Activated CD4-positive, alpha-beta memory T cell treated with anti-CD3 and anti-CD28 coated beads for 36 hours (primary cell): ENCODE data around the gene OXTR. TPM values are rescaled to one million over a fixed set of nuclear protein-coding genes. Genes with fewer than 3 reads are reported as not detected.
"Not testable (repeated sequence)": the region's sequence is repeated elsewhere in the genome, so short reads cannot be mapped to it uniquely, and the experiment has no call there.

ENCODE experiments used
- CTCF ChIA-PET: fragments of 350-600 bp; sonication (Branson Sonifier 250); formaldehyde crosslinking; loops from one replicate; lab custom pipeline; 2021; ENCODE audit warnings: antibody characterized with exemption, inconsistent platforms; lab: Charles Lee
- POLR2A ChIA-PET: fragments of 350-600 bp; sonication (Branson Sonifier 250); formaldehyde crosslinking; loops from one replicate; lab custom pipeline; 2021; ENCODE audit warnings: antibody characterized with exemption; lab: Charles Lee
- DNase-seq: peaks from one replicate; pipeline ENCODE4 v3.0.0-alpha.2; 2020
- H3K27ac Mint-ChIP-seq: one replicate; pipeline ENCODE4 v1.8.0; 2021; ENCODE audit warnings: mixed read lengths
- H3K27me3 Mint-ChIP-seq: one replicate; pipeline ENCODE4 v1.8.0; 2021; ENCODE audit warnings: mixed read lengths
- H3K36me3 Mint-ChIP-seq: one replicate; pipeline ENCODE4 v1.8.0; 2021; ENCODE audit warnings: mixed read lengths
- H3K4me1 Mint-ChIP-seq: one replicate; pipeline ENCODE4 v1.8.0; 2021; ENCODE audit warnings: low read depth, mixed read lengths
- H3K4me3 Mint-ChIP-seq: one replicate; pipeline ENCODE4 v1.8.0; 2021; ENCODE audit warnings: mild to moderate bottlenecking, mixed read lengths
- H3K9me3 Mint-ChIP-seq: one replicate; pipeline ENCODE4 v1.8.0; 2021; ENCODE audit warnings: mixed read lengths
- intact Hi-C: fragments of 100-400 bp; cut with micrococcal nuclease; formaldehyde crosslinking; loops from one replicate; pipeline ENCODE4 v1.15.1; 2023
- total RNA-seq, 2 experiments: library from RNA; stranded (reverse); gene quantifications; one replicate each; pipeline ENCODE4 v1.2.3, GENCODE V29; 2021

The OXTR gene
- total RNA-seq, 2 experiments from 2014 or later: 0.64 to 1.1 TPM

GRCh38 chr3:8715757-8716156 is 53.7 kb downstream of the OXTR start:
- H3K4me3 Mint-ChIP-seq, intact Hi-C loops, H3K27ac Mint-ChIP-seq, H3K36me3 Mint-ChIP-seq, POLR2A ChIA-PET, CTCF ChIA-PET, H3K4me1 Mint-ChIP-seq, H3K27me3 Mint-ChIP-seq, DNase-seq, H3K9me3 Mint-ChIP-seq: not testable (repeated sequence)

- Mint-ChIP-seq H3K36me3 (no peaks in the 10 kb centered on the region), H3K4me3 (no peak overlapping the region), H3K9me3 (peaks cover 4% of the 10 kb centered on the region), H3K4me1 (no peaks in the 10 kb centered on the region), H3K27ac (no peak overlapping the region), H3K27me3 (peaks cover 3% of the 10 kb centered on the region)
- intact Hi-C loops: no loop called here
- ChIA-PET CTCF (interaction anchor here (1.1 kb wide), 1 partner anchor 9 kb away, joined by 3 read pairs; no protein-coding TSS in a partner anchor), POLR2A (no interaction called here)
- DNase-seq: no peak
Observed at GRCh38 chr3:8713901-8714759, 55.3 kb downstream of the OXTR start.

DNA sequence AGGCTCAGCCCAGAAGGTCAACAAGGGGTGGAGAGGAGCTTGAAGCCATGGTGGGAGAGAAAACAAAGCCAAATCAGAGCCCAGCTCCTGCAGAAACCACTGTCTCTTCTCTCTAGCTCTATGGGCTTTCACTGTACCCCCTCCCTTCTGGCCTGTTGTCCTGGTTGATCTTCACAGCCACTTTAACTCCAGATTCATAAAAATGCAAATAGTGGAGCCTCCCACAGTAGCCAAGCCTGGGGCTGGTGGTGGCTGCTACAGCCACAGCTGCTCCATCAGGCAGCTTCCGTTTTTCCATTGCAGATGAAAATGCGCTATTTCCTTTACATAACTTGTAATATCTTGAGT is 56.5 kb downstream of the OXTR start:
- intact Hi-C loops: no loop called here
- Mint-ChIP-seq H3K9me3 (peaks cover 4% of the 10 kb centered on the region), H3K4me1 (no peaks in the 10 kb centered on the region), H3K4me3 (no peak overlapping the region), H3K27ac (no peak overlapping the region), H3K36me3 (no peaks in the 10 kb centered on the region), H3K27me3 (peaks cover 3% of the 10 kb centered on the region)
- DNase-seq: no peak
- POLR2A ChIA-PET: no interaction called here
- CTCF ChIA-PET: interaction anchor here (1.8 kb wide), 1 partner anchor 10 kb away, joined by 5 read pairs; no protein-coding TSS in a partner anchor

DNA sequence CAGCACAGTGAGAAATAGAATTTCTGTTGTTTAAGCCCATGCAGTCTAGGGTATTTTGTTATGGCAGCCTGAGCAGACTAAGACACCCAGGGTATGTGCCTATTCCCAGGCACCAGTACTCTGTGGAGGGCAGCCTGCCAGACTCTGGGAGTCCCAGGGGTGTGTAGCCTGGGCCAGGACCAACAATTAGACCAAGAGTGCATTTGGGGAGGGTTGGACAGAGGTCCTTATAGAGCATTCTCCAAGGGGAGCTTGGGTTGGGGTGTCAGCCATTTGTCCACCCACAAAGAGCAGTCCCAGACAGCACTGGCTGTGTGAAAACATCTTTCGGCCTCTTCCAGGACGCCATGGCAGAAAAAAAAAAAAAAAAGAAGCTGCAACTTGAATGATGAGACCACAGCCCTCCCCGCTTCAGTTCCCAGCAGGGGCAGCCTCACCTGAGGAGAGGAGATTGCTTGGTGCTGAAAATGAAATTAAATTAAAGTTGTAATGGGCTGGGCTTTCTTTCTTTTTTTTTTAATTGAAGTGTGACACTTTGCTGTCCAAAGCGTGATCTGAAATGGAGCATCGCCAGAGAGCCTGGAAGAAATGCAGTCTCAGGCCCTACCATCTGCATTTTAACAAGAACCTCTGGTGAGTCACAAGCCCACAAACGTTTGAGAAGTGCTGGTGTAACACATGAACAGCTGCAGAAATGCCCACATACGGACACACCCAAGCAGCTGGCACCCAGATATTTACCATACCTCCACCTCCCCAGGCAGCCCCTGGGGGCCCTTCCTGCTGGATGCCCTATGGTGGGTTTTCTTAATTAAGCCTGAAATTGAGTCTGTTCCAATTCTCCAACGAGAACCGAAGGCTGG is 57.1 kb downstream of the OXTR start:
- ChIA-PET CTCF (interaction anchor here (1.8 kb wide), 1 partner anchor 10 kb away, joined by 5 read pairs; no protein-coding TSS in a partner anchor), POLR2A (no interaction called here)
- no peaks in the 10 kb centered on the region for H3K36me3 Mint-ChIP-seq

DNA sequence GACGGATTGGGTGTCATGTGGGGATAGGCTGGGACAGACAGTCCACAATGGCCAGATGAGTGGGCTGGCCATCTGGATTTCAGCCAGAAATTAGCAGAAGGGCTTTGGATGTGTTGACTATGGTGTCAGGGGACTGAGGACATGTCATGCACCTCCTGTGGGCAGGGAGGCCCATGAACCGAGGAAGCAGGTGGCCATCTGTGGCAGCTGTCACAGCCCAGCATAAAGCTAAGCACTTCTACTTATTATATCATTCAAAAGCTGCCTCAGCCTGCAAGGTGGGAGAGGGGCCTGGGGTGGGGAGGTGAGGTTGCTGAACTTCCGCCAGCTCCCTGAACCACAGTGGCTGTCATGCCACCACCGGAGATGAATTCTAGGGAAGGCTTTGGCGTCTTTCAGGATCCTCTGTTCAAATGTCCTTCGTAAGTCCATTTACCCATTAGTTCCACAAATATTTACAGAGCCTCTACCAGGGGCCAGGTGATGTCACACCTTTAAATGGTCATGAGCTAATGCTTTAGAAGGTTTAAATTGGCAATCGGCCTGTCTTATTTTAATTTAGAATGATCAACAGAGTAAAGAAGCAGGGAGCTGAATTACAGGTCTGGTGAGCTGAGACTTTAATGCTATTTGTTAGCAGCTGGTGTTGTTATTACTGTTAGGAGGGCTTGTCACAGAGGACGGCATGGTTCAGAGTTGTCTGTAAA is 59.5 kb downstream of the OXTR start:
- intact Hi-C loops: no loop called here
- CTCF ChIA-PET: no interaction called here
- Mint-ChIP-seq H3K27me3 (peaks cover 3% of the 10 kb centered on the region), H3K4me3 (no peak overlapping the region), H3K27ac (no peak overlapping the region), H3K4me1 (no peaks in the 10 kb centered on the region), H3K36me3 (no peaks in the 10 kb centered on the region), H3K9me3 (peaks cover 9% of the 10 kb centered on the region)
- DNase-seq: no peak
- POLR2A ChIA-PET: no interaction called here

More for the DNA sequence above, 57.1 kb downstream of the OXTR start:
- H3K4me3 Mint-ChIP-seq: no peak overlapping the region
- no peak overlapping the region for H3K27ac Mint-ChIP-seq
- H3K9me3 Mint-ChIP-seq: peaks cover 4% of the 10 kb centered on the region
- no peak for DNase-seq
- intact Hi-C loops: no loop called here
- H3K4me1 Mint-ChIP-seq: no peaks in the 10 kb centered on the region
- peaks cover 3% of the 10 kb centered on the region for H3K27me3 Mint-ChIP-seq

- Mint-ChIP-seq H3K4me1 (no peaks in the 10 kb centered on the region), H3K36me3 (no peaks in the 10 kb centered on the region), H3K27me3 (peaks cover 3% of the 10 kb centered on the region), H3K4me3 (no peak overlapping the region), H3K27ac (no peak overlapping the region), H3K9me3 (peaks cover 10% of the 10 kb centered on the region)
- DNase-seq: no peak
- intact Hi-C loops: no loop called here
- ChIA-PET CTCF (no interaction called here), POLR2A (no interaction called here)
Observed at GRCh38 chr3:8709287-8709686, 60.1 kb downstream of the OXTR start.

DNA sequence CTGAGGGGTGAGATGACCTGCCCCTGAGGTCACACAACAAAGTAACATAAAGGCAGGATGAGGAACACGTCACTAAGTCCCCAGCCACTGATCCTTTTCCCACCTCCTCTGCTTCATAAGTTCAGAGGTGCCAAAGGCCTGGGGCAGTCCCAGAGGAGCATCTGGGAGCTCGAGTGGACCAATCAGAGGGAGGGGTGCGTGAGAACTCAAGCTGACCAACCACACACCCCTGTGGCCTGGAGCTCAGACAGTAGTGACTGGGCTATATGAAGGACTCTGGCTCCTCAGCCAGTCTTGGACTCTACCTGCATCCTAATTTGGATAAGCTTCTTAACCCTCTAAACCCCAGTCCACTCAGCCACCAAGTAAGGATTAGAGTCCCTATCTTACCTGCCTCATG is 63.8 kb downstream of the OXTR start:
- no peaks in the 10 kb centered on the region for H3K4me1 Mint-ChIP-seq
- ChIA-PET POLR2A (no interaction called here), CTCF (interaction anchor here (1.4 kb wide), 1 partner anchor 8 kb away, joined by 3 read pairs; no protein-coding TSS in a partner anchor)
- peaks cover 10% of the 10 kb centered on the region for H3K9me3 Mint-ChIP-seq
- intact Hi-C loops: no loop called here
- no peak overlapping the region for H3K4me3 Mint-ChIP-seq
- no peaks in the 10 kb centered on the region for H3K27me3 Mint-ChIP-seq
- no peak for DNase-seq
- no peaks in the 10 kb centered on the region for H3K36me3 Mint-ChIP-seq
- H3K27ac Mint-ChIP-seq: no peak overlapping the region

DNA sequence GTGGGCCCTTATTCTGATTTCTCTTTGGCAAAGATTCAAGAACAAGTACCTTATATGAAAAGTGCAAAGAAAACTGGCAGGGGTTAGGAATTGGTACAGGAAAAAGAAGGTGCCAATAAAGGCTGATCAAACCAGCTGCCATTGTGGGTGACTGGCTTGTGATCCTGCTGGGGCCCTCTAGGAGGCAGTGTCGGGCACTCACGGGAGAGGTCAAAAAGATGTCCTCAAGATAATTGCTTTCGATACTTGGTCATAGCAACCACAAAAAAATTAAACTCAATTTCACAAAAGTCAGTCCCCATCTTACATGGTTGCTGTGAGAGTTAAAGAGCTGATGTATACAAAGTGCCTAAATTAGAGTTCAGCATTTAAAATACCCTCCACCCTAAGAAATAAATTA is 66.9 kb downstream of the OXTR start:
- ChIA-PET POLR2A (no interaction called here), CTCF (interaction anchor here (0.6 to 1.3 kb wide), 3 partner anchors 10 to 67 kb away, joined by 3 to 5 read pairs (median 3); partner anchors contain the start of gene OXTR)
- H3K36me3 Mint-ChIP-seq: no peaks in the 10 kb centered on the region
- no peaks in the 10 kb centered on the region for H3K4me1 Mint-ChIP-seq
- H3K4me3 Mint-ChIP-seq: no peak overlapping the region
- no peak for DNase-seq
- intact Hi-C loops: no loop called here
- peaks cover 12% of the 10 kb centered on the region for H3K9me3 Mint-ChIP-seq
- no peaks in the 10 kb centered on the region for H3K27me3 Mint-ChIP-seq
- no peak overlapping the region for H3K27ac Mint-ChIP-seq

Other genes starting within 250 kb of the OXTR start
- not detected for gene SSUH2, start 124.8 kb downstream of the OXTR start, total RNA-seq
- gene CAV3, start 35.8 kb downstream of the OXTR start, total RNA-seq: not detected
- gene RAD18, start 193.9 kb upstream of the OXTR start, total RNA-seq: 10 to 100 TPM; 38.1 to 41.9 TPM